ENCODE data around the gene SDHAF1.

DNA sequence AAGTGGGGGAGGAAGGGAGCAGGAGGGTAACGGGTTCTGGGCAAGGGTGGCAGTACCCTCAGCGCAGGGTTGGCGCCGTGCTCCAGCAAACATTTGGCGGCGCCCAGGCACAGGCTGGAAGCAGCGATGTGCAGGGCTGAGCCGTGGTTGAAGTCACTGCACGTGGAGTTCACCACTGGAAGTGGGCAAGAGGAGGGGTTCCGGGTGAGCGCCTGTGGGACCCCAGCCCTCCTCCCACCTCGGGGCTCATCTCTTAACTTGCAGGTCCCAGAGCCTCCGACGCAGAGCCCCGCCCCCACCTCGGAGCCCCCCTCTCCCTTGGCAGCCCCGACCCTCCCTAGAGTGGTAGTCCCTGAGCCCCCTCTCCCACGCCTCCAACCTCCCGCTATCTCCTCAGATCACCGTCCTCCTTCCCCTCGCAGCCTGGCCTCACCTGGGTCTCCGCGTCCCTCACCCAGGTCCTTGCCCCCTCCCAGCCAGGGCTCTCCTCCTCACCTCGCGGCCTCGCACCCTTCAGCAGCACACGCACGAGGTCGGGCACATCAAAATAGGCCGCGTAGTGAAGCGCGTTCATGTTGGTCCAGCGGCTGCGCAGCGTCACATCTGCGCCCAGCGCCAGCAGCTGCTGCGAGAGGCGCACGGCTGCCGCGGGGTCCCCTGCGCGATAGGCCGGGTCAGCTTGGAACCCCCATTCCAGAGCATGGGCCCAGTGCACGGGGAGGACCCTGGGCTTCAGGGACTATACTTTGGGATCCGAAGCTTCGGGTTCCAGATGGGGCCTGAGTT is 31.3 kb downstream of the SDHAF1 start:
- TF ChIP-seq, protein P1, sequence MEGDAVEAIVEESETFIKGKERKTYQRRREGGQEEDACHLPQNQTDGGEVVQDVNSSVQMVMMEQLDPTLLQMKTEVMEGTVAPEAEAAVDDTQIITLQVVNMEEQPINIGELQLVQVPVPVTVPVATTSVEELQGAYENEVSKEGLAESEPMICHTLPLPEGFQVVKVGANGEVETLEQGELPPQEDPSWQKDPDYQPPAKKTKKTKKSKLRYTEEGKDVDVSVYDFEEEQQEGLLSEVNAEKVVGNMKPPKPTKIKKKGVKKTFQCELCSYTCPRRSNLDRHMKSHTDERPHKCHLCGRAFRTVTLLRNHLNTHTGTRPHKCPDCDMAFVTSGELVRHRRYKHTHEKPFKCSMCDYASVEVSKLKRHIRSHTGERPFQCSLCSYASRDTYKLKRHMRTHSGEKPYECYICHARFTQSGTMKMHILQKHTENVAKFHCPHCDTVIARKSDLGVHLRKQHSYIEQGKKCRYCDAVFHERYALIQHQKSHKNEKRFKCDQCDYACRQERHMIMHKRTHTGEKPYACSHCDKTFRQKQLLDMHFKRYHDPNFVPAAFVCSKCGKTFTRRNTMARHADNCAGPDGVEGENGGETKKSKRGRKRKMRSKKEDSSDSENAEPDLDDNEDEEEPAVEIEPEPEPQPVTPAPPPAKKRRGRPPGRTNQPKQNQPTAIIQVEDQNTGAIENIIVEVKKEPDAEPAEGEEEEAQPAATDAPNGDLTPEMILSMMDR (IDR thresholded peaks at IDR 0.05; ENCODE audit: borderline replicate concordance, extremely low read depth, low read length, poor library complexity, severe bottlenecking) = no peak
- no peak for TF ChIP-seq EZH2 (IDR thresholded peaks at IDR 0.05; ENCODE audit: borderline replicate concordance, low read depth, low read length, severe bottlenecking)
